NCI-H2171 (cell line): ENCODE measurements around the gene ARFGAP1.
"Not testable (repeated sequence)": the region's sequence is repeated elsewhere in the genome, so short reads cannot be mapped to it uniquely, and the experiment has no call there.

Experiments
- DNase-seq: peaks from one replicate; lab custom pipeline; 2025; lab: John Stamatoyannopoulos, UW

Gene ARFGAP1

GRCh38 chr20:63332488-63333240 is 60.1 kb downstream of the ARFGAP1 start:
- no peak for DNase-seq

GRCh38 chr20:63333241-63333836 is 60.7 kb downstream of the ARFGAP1 start:
- peak; percentile 69 for DNase-seq

GRCh38 chr20:63334356-63334755 is 61.7 kb downstream of the ARFGAP1 start:
- DNase-seq = no peak

DNA sequence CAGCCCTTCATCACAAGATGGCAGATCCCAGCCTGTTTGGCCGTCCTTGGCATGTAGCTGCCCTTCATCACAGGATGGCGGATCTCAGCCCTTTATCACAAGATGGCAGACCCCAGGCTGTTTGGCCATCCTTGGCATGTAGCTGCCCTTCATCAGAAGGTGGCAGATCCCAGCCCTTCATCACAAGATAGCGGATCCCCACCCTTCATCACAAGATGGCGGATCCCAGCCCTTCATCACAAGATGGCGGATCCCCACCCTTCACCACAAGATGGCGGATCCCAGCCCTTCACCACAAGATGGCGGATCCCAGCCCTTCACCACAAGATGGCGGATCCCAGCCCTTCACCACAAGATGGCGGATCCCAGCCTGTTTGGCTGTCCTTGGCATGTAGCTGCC is 62.4 kb downstream of the ARFGAP1 start:
- not testable (repeated sequence) for DNase-seq

DNA sequence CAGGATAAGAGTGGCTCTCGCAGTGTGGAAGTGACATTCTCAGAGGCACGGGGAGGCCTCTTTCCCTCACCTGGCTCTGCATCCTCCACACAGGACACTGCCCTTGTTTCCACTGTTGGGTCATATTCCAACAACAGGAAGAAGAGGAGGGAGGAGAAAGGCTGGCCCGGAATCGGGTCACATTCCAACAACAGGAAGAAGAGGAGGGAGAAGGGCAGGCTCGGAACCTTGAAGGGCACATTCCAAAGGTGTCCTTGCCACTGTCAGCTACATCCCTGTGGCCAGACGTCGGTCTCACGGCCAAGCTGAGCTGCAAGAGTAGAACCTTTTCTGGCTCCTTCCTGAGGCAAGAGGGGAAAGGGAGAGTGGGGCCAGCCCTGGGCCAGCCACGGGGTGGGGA is 63.1 kb downstream of the ARFGAP1 start:
- DNase-seq = no peak

DNA sequence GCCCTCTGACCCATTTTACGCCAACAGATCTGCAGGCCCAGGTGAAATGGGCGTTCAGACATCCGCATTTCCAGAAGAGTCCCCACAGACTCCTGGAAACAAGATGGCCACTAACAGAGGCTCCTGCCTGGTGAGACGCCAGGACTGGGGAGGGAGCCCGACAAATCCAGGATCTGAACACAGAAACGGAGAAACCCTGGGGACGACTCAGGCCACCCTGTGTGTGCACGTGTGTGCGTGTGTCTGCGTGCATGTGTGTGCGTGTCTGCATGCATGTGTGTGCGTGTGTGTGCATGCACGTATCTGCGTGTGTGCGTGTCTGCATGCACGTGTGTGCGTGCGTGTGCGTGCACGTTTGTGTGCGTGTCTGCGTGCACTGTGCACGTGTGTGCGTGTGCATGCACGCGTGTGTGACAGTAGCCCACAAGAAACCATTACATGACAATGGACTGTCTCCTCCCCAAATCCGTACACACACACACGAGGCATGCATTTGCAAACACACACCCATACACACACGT is 63.7 kb downstream of the ARFGAP1 start:
- DNase-seq = no peak

GRCh38 chr20:63337786-63338420 is 65.3 kb downstream of the ARFGAP1 start:
- DNase-seq = no peak
